ENCODE measurements around the gene TFIP11.

GRCh38 chr22:26464312-26464711, 48.0 kb downstream of the TFIP11 start:
- no peak for TF ChIP-seq EZH2phosphoT487 (IDR thresholded peaks at IDR 0.05; ENCODE audit: borderline replicate concordance)
- TF ChIP-seq, protein P1, sequence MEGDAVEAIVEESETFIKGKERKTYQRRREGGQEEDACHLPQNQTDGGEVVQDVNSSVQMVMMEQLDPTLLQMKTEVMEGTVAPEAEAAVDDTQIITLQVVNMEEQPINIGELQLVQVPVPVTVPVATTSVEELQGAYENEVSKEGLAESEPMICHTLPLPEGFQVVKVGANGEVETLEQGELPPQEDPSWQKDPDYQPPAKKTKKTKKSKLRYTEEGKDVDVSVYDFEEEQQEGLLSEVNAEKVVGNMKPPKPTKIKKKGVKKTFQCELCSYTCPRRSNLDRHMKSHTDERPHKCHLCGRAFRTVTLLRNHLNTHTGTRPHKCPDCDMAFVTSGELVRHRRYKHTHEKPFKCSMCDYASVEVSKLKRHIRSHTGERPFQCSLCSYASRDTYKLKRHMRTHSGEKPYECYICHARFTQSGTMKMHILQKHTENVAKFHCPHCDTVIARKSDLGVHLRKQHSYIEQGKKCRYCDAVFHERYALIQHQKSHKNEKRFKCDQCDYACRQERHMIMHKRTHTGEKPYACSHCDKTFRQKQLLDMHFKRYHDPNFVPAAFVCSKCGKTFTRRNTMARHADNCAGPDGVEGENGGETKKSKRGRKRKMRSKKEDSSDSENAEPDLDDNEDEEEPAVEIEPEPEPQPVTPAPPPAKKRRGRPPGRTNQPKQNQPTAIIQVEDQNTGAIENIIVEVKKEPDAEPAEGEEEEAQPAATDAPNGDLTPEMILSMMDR (conservative IDR thresholded peaks at IDR 0.05; ENCODE audit: low read length), result no peak

All from Loucy (cell line).